Uterus (tissue), 4 donors: Measurements from ENCODE around the gene TRIO. TPM values are rescaled to one million over a fixed set of nuclear protein-coding genes. Genes with fewer than 3 reads are reported as not detected.

Experiments
- DNase-seq, 2 donors: peaks; one replicate each; pipeline ENCODE4 v3.0.0-alpha.2; 2019 to 2020
- H3K27ac ChIP-seq, 2 donors: fragments of 200-600 bp; sonication (generic); 1 replicate in 1 of 2; 2 replicates in 1 of 2; pipeline ENCODE4 v1.5.1; 2016 to 2018
- H3K27me3 ChIP-seq, 2 donors: fragments of 200-600 bp; sonication (generic); one replicate each; pipeline ENCODE4 v1.5.1; 2018 to 2019; ENCODE audit warnings: control low read depth in 1 of 2
- H3K36me3 ChIP-seq, 2 donors: fragments of 200-600 bp; sonication (generic); one replicate each; pipeline ENCODE4 v1.5.1; 2019; ENCODE audit warnings: control low read depth in 1 of 2
- H3K4me1 ChIP-seq, 2 donors: fragments of 200-600 bp; sonication (generic); one replicate each; pipeline ENCODE4 v1.5.1; 2018 to 2019; ENCODE audit warnings: control low read depth in 1 of 2
- H3K4me3 ChIP-seq, 2 donors: fragments of 200-600 bp; sonication (generic); 1 replicate in 1 of 2; 2 replicates in 1 of 2; pipeline ENCODE4 v1.5.1; 2018 to 2019; ENCODE audit warnings: mild to moderate bottlenecking in 1 of 2
- H3K9me3 ChIP-seq, 2 donors: fragments of 200-600 bp; sonication (generic); one replicate each; pipeline ENCODE4 v1.5.1; 2019; ENCODE audit warnings: control low read depth in 1 of 2
- POLR2A ChIP-seq, 2 donors: fragments of 450-650 bp; IDR thresholded peaks; one replicate each; pipeline ENCODE4 v1.6.1; 2016; ENCODE audit warnings: antibody characterized with exemption in 2 of 2, mild to moderate bottlenecking in 1 of 2, moderate library complexity in 1 of 2
- intact Hi-C: fragments of 100-400 bp; cut with DNase I; formaldehyde crosslinking; loops from one replicate; pipeline ENCODE4 v1.15.1; 2023; ENCODE audit warnings: low total_unique reads
- total RNA-seq, 4 donors: library from RNA; depleted of rRNA in 3 of 4; stranded (reverse); fragments of >200 nt in 3 of 4; gene quantifications; one replicate each; pipeline versions ENCODE4 v1.1.0 to v1.2.4, GENCODE V29; 2014 to 2023
- TF ChIP-seq, protein P1 (sequence below), 4 experiments: fragments of 200-600 bp in 2 of 4; fragments of 450-650 bp in 2 of 4; sonication (generic) in 2 of 4; IDR thresholded peaks; one replicate each; pipeline ENCODE4 v1.5.1; 2016 to 2019; ENCODE audit warnings: antibody characterized with exemption in 4 of 4, mild to moderate bottlenecking in 2 of 4, moderate library complexity in 1 of 4
- donor health status: DM: yes; HTN: yes; CAD: no.

The TRIO gene
- total RNA-seq, 4 donors from 2014 or later = 93.5 to 234 (median 207) TPM

DNA sequence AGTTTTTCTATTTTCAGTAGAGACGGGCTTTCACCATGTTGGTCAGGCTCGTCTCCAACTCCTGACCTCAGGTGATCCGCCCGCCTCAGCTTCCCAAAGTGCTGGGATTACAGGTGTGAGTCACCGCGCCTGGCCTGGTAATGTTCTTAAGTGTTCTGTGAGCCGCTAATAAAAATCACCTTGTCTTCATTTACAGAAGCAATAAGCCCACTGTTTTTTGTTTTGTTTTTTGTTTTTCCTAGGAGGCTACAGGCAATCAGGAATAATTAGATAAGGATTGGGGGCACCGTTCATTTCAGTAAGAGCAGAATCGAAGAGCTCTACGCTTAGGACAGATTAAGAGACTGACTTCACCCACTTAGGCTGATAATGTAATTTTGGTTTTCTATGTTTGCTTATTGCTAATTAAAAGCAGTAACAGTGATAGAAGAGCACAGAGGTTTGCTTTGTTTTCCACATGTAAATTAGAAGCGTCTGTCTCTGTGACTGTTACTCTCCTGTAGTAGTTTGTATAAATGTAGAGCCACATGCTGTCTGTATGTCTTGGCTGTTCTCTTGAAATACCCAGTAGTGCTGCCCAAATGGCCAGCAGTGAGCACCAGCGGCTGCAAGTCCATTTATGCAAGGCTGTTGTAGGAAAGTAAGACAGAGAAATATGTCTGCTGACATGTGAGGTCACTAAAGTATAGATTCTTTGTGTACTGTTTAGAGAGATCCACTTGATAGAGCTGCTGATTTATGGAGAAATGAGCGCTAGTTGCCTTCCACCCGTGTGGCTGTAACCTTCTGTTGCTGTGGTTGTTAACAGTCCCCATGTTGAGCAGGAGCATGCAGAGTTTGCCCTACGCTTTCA lies 30.5 kb downstream of the TRIO start:
- Histone ChIP-seq H3K36me3 (no peaks in the 10 kb centered on the region), H3K4me3 (no peak overlapping the region), H3K4me1 (peaks cover 0 to 15% of the 10 kb centered on the region in 2 donors), H3K9me3 (no peaks in the 10 kb centered on the region), H3K27ac (no peak overlapping the region), H3K27me3 (no peaks in the 10 kb centered on the region)
- TF ChIP-seq, protein P1, sequence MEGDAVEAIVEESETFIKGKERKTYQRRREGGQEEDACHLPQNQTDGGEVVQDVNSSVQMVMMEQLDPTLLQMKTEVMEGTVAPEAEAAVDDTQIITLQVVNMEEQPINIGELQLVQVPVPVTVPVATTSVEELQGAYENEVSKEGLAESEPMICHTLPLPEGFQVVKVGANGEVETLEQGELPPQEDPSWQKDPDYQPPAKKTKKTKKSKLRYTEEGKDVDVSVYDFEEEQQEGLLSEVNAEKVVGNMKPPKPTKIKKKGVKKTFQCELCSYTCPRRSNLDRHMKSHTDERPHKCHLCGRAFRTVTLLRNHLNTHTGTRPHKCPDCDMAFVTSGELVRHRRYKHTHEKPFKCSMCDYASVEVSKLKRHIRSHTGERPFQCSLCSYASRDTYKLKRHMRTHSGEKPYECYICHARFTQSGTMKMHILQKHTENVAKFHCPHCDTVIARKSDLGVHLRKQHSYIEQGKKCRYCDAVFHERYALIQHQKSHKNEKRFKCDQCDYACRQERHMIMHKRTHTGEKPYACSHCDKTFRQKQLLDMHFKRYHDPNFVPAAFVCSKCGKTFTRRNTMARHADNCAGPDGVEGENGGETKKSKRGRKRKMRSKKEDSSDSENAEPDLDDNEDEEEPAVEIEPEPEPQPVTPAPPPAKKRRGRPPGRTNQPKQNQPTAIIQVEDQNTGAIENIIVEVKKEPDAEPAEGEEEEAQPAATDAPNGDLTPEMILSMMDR (IDR thresholded peaks at IDR 0.05) = no peak
- TF ChIP-seq POLR2A (IDR thresholded peaks at IDR 0.05) = no peak
- intact Hi-C loops = no loop called here
- no peak for DNase-seq

DNA sequence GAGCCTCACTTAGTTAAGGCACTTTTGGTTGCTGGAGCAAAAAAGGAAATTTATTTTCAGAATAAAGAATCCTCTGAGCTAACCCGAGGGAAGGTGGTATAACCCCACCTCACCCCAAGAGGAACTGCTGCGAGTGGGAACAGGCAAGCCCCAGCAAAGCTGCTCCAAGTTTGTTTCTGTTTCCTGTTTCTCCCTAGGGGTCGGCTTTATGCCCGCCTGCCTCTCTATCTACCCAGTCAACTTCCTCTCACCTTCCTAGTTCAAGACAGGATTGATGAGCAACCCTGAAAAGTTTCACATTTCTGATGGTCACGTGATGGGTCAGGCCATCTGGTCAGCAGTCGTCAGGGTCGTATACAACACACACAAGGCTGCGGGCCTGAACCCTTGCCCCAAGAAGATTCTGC lies 31.1 kb downstream of the TRIO start:
- Histone ChIP-seq H3K4me1 (peaks cover 0 to 12% of the 10 kb centered on the region in 2 donors), H3K9me3 (no peaks in the 10 kb centered on the region), H3K27me3 (no peaks in the 10 kb centered on the region), H3K4me3 (no peak overlapping the region), H3K36me3 (no peaks in the 10 kb centered on the region), H3K27ac (no peak overlapping the region)
- no peak for DNase-seq
- intact Hi-C loops = no loop called here
- TF ChIP-seq, protein P1 (IDR thresholded peaks at IDR 0.05) = no peak
- no peak for TF ChIP-seq POLR2A (IDR thresholded peaks at IDR 0.05)

DNA sequence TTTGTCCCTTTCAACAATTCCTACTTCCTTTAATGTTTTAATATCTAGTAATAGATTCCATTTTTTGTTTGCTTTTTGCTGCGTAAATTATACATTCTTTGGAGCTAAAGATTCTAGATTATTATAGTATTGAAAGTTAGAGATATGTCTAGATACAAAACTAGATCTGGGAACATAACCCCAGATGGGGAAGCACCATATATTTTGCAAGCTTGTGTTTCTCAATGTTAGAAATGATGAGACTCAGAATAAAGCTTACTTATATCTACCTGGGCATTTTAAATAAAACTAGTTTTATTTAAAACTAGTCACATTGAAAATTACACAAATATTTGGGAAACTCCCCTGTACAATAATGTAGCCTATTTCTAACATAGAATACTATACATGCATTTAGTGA lies 32.2 kb downstream of the TRIO start:
- no peaks in the 10 kb centered on the region for H3K27me3 ChIP-seq
- H3K27ac ChIP-seq = no peak overlapping the region
- DNase-seq = no peak
- intact Hi-C loops = no loop called here
- no peak overlapping the region for H3K4me3 ChIP-seq
- H3K36me3 ChIP-seq = no peaks in the 10 kb centered on the region
- TF ChIP-seq, protein P1 (IDR thresholded peaks at IDR 0.05) = no peak
- TF ChIP-seq POLR2A (IDR thresholded peaks at IDR 0.05) = no peak
- H3K9me3 ChIP-seq = no peaks in the 10 kb centered on the region
- peaks cover 0 to 12% of the 10 kb centered on the region in 2 donors for H3K4me1 ChIP-seq

DNA sequence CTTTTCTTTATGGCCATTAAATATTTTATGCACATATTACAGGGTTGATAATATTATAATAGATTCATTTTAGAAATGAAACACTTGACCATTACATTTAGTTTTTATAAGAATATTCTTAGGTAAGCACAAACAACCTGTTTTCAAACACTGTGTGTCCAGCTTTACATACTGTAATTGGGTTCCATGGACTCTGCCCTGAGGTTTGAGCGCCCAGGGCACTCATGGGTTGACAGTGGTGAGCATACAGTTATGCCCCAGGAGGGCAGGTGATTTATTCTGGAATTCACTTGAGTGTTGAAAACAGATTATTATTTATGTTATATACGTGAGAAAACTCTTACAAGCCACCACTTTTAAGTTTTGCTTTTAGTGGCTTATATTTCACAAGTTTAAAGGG lies 33.7 kb downstream of the TRIO start:
- TF ChIP-seq, protein P1 (IDR thresholded peaks at IDR 0.05) = no peak
- TF ChIP-seq POLR2A (IDR thresholded peaks at IDR 0.05) = no peak
- H3K27ac ChIP-seq = no peak overlapping the region
- no peaks in the 10 kb centered on the region for H3K27me3 ChIP-seq
- intact Hi-C loops = no loop called here
- H3K36me3 ChIP-seq = no peaks in the 10 kb centered on the region
- H3K4me1 ChIP-seq = peaks cover 0 to 12% of the 10 kb centered on the region in 2 donors
- no peaks in the 10 kb centered on the region for H3K9me3 ChIP-seq
- no peak for DNase-seq
- H3K4me3 ChIP-seq = no peak overlapping the region

DNA sequence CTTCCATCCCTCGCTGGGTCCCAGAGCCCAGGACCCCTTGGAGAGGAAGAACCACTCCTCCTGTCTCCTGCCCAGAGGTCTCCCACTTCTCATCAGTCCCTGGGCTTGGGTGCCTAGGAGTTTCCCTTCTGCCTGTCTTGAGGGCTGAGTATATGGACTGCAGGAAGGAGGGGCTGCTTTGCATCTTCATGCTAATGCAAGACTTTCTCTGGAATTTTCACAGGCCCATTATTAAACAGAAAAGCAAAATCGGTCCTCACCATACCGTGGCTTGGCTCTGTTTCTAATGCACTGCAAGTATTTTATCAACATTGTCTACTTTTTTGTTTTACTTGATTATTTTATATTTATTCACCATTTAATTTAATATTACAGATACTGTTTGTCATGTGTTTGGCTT lies 34.5 kb downstream of the TRIO start:
- Histone ChIP-seq H3K9me3 (no peaks in the 10 kb centered on the region), H3K4me3 (no peak overlapping the region), H3K4me1 (peaks cover 0 to 18% of the 10 kb centered on the region in 2 donors), H3K27me3 (no peaks in the 10 kb centered on the region), H3K27ac (peak overlapping the region in 1 of 2 donors; percentile 6), H3K36me3 (no peaks in the 10 kb centered on the region)
- DNase-seq = no peak
- TF ChIP-seq POLR2A (IDR thresholded peaks at IDR 0.05) = no peak
- TF ChIP-seq, protein P1 (IDR thresholded peaks at IDR 0.05) = no peak
- intact Hi-C loops = no loop called here
